Measurements from ENCODE around the gene SUCO.

Gene SUCO

DNA sequence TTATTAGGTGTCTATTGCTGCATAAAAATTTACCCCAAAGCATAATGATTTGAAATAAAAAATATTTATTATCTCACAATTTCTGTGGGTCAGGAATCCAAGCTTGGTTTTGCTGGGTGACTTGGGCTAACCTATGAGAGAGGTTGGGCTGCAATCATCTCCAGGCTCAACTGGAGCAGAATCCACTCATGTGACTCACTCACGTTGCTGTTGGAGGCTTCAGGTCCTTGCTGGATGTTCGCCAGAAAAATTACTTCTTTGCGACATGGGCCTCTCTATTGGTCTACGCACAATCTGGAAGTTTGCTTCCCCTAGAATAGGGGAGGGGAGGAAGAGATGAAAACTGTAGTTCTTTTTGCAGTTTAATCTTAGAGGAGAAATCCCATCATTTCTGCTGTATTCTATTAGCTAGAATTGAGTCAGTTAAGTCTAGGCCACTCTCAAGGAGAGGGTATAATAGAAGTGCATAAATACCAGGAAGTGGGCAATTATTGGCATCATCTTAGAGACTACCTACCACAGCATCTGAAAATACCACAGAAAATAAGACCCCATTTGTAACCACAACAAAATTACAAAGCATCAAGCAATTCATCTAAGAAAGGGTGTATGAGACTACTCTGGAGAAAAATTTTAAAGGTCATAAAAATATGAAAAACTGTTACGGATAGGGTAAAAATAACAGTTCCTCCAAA is 120.2 kb downstream of the SUCO start:
- Histone ChIP-seq H2AFZ (ENCODE audit: low read depth, low read length) (no peak overlapping the region), H3K4me2 (ENCODE audit: low read length) (no peak overlapping the region), H3K4me1 (ENCODE audit: low read length) (peaks cover 16% of the 10 kb centered on the region), H3K36me3 (replicated peaks; ENCODE audit: low read depth, low read length) (no peaks in the 10 kb centered on the region), H3K9ac (ENCODE audit: low read length) (no peak overlapping the region), H3K79me2 (ENCODE audit: low read length) (no peaks in the 10 kb centered on the region), H3K9me3 (ENCODE audit: insufficient read depth, low read length) (no peaks in the 10 kb centered on the region), H3K4me3 (ENCODE audit: low read length) (no peak overlapping the region), H4K20me1 (ENCODE audit: insufficient read depth, low read length) (no peaks in the 10 kb centered on the region), H3K27me3 (ENCODE audit: low read depth, low read length) (peaks cover 46% of the 10 kb centered on the region), H3K27ac (ENCODE audit: low read length) (no peak overlapping the region)
- no peak for TF ChIP-seq EZH2phosphoT487 (IDR thresholded peaks at IDR 0.05; ENCODE audit: low read depth)
- TF ChIP-seq, protein P1, sequence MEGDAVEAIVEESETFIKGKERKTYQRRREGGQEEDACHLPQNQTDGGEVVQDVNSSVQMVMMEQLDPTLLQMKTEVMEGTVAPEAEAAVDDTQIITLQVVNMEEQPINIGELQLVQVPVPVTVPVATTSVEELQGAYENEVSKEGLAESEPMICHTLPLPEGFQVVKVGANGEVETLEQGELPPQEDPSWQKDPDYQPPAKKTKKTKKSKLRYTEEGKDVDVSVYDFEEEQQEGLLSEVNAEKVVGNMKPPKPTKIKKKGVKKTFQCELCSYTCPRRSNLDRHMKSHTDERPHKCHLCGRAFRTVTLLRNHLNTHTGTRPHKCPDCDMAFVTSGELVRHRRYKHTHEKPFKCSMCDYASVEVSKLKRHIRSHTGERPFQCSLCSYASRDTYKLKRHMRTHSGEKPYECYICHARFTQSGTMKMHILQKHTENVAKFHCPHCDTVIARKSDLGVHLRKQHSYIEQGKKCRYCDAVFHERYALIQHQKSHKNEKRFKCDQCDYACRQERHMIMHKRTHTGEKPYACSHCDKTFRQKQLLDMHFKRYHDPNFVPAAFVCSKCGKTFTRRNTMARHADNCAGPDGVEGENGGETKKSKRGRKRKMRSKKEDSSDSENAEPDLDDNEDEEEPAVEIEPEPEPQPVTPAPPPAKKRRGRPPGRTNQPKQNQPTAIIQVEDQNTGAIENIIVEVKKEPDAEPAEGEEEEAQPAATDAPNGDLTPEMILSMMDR (IDR thresholded peaks at IDR 0.05; ENCODE audit: low read depth, low read length): no peak

DNA sequence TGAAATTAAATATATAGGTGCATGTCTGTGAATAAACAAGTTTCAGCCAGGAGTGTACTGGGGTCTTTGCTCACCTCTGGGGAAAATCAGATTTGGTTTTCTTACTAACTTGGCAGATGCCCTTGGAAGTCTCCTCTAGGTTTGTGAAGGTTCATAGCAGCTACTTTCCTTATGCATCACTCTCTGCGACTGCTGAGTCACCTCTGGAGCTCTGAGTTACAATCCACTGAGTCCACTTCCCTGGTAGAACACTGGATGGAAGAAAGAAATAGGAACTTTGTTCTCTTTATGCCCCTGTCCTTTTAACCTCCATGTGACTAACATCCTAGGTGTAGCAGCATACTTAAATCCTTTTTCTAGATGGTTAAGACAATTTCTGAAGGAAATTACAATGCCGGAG is 121.6 kb downstream of the SUCO start:
- H3K79me2 ChIP-seq (ENCODE audit: low read length): no peaks in the 10 kb centered on the region
- H4K20me1 ChIP-seq (ENCODE audit: insufficient read depth, low read length): no peaks in the 10 kb centered on the region
- peaks cover 16% of the 10 kb centered on the region for H3K4me1 ChIP-seq (ENCODE audit: low read length)
- H2AFZ ChIP-seq (ENCODE audit: low read depth, low read length): no peak overlapping the region
- no peak overlapping the region for H3K27ac ChIP-seq (ENCODE audit: low read length)
- peaks cover 38% of the 10 kb centered on the region for H3K27me3 ChIP-seq (ENCODE audit: low read depth, low read length)
- H3K9ac ChIP-seq (ENCODE audit: low read length): no peak overlapping the region
- H3K4me2 ChIP-seq (ENCODE audit: low read length): peak overlapping the region; percentile 11; the same call in 1 of the 2 replicates
- no peaks in the 10 kb centered on the region for H3K9me3 ChIP-seq (ENCODE audit: insufficient read depth, low read length)
- H3K36me3 ChIP-seq (replicated peaks; ENCODE audit: low read depth, low read length): no peaks in the 10 kb centered on the region
- no peak overlapping the region for H3K4me3 ChIP-seq (ENCODE audit: low read length)
- TF ChIP-seq, protein P1 (IDR thresholded peaks at IDR 0.05; ENCODE audit: low read depth, low read length): no peak
- no peak for TF ChIP-seq EZH2phosphoT487 (IDR thresholded peaks at IDR 0.05; ENCODE audit: low read depth)

DNA sequence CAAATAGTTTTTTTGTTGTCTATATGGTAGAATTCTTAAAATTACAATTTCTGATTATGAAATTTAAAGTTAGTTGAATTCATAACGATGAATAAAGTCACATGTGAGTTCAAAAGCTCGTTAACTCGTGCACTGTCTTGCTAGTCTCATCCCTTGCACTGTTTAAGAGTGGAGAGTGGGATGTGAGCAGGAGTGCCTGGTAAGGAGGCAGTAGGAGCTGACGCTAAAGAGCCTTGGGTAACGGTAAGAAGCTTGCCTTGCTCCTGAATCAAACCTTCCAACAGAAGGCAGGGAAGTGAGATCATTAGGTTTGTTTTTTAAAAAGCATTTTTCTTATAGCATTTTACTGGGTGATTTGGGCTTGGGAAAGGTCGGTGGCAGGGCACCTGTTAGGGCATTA is 123.6 kb downstream of the SUCO start:
- Histone ChIP-seq H4K20me1 (ENCODE audit: insufficient read depth, low read length) (no peaks in the 10 kb centered on the region), H2AFZ (ENCODE audit: low read depth, low read length) (no peak overlapping the region), H3K4me3 (ENCODE audit: low read length) (no peak overlapping the region), H3K4me2 (ENCODE audit: low read length) (no peak overlapping the region), H3K9me3 (ENCODE audit: insufficient read depth, low read length) (no peaks in the 10 kb centered on the region), H3K27me3 (ENCODE audit: low read depth, low read length) (peaks cover 43% of the 10 kb centered on the region), H3K9ac (ENCODE audit: low read length) (no peak overlapping the region), H3K4me1 (ENCODE audit: low read length) (peaks cover 16% of the 10 kb centered on the region), H3K79me2 (ENCODE audit: low read length) (no peaks in the 10 kb centered on the region), H3K27ac (ENCODE audit: low read length) (no peak overlapping the region), H3K36me3 (replicated peaks; ENCODE audit: low read depth, low read length) (no peaks in the 10 kb centered on the region)
- TF ChIP-seq, protein P1 (IDR thresholded peaks at IDR 0.05; ENCODE audit: low read depth, low read length): no peak

DNA sequence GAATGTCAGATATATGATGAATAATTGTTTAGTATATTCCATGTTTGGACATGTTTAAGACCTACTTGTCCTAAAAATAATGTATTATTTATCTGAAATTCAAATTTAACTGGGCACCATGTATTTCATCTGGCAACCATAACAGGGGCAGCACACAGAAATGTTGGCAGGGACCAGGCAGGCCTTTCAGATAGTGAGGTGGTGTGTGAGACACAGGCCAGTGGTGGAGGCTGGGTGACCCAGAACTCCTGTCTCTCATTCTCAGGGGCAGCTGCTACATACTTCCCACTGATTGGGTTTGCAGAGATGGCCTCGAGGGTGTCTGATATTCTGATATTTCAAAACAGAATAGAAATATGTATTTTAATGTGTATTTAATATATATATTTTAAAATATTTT is 124.6 kb downstream of the SUCO start:
- Histone ChIP-seq H3K4me1 (ENCODE audit: low read length) (peaks cover 23% of the 10 kb centered on the region), H3K4me2 (ENCODE audit: low read length) (no peak overlapping the region), H3K4me3 (ENCODE audit: low read length) (no peak overlapping the region), H2AFZ (ENCODE audit: low read depth, low read length) (no peak overlapping the region), H3K9ac (ENCODE audit: low read length) (no peak overlapping the region), H3K36me3 (replicated peaks; ENCODE audit: low read depth, low read length) (no peaks in the 10 kb centered on the region), H4K20me1 (ENCODE audit: insufficient read depth, low read length) (no peaks in the 10 kb centered on the region), H3K79me2 (ENCODE audit: low read length) (no peaks in the 10 kb centered on the region), H3K9me3 (ENCODE audit: insufficient read depth, low read length) (no peaks in the 10 kb centered on the region), H3K27ac (ENCODE audit: low read length) (no peak overlapping the region), H3K27me3 (ENCODE audit: low read depth, low read length) (peaks cover 43% of the 10 kb centered on the region)
- no peak for TF ChIP-seq EZH2phosphoT487 (IDR thresholded peaks at IDR 0.05; ENCODE audit: low read depth)
- TF ChIP-seq, protein P1 (IDR thresholded peaks at IDR 0.05; ENCODE audit: low read depth, low read length): no peak
